Esophagus muscularis mucosa (tissue), 4 donors: ENCODE measurements around the gene RAVER2. TPM values are rescaled to one million over a fixed set of nuclear protein-coding genes. Genes with fewer than 3 reads are reported as not detected.

Experiments used
- DNase-seq: peaks from one replicate; pipeline ENCODE4 v3.0.0-alpha.2; 2017; ENCODE audit errors: extremely low spot score
- H3K27ac ChIP-seq, 4 donors: fragments of 200-600 bp; sonication (generic); replicated peaks in 1 of 4; 1 replicate in 3 of 4; 2 replicates in 1 of 4; pipeline ENCODE4 v1.5.1; 2016 to 2019; ENCODE audit warnings: mild to moderate bottlenecking in 1 of 4
- H3K27me3 ChIP-seq, 4 donors: fragments of 200-600 bp; sonication (generic); one replicate each; pipeline versions ENCODE4 v1.5.1 to v1.6.0; 2016 to 2019
- H3K36me3 ChIP-seq, 4 donors: fragments of 200-600 bp; sonication (generic); one replicate each; pipeline ENCODE4 v1.5.1; 2016 to 2019
- H3K4me1 ChIP-seq, 4 donors: fragments of 200-600 bp; sonication (generic); one replicate each; pipeline ENCODE4 v1.5.1; 2016 to 2019
- H3K4me3 ChIP-seq, 4 donors: fragments of 200-600 bp; sonication (generic); 1 replicate in 2 of 4; 2 replicates in 2 of 4; pipeline ENCODE4 v1.5.1; 2016 to 2019; ENCODE audit warnings: mild to moderate bottlenecking in 4 of 4, moderate library complexity in 1 of 4
- H3K9me3 ChIP-seq, 4 donors: fragments of 200-600 bp; sonication (generic); 1 replicate in 3 of 4; 2 replicates in 1 of 4; pipeline ENCODE4 v1.5.1; 2016 to 2019
- CTCF ChIP-seq, 3 experiments: fragments of 200-600 bp in 2 of 3; fragments of 450-650 bp in 1 of 3; sonication (generic) in 2 of 3; IDR thresholded peaks; one replicate each; pipeline ENCODE4 v1.5.1; 2017 to 2019; ENCODE audit warnings: antibody characterized with exemption in 3 of 3, mild to moderate bottlenecking in 2 of 3, moderate library complexity in 1 of 3
- EP300 ChIP-seq: sonication (generic); formaldehyde crosslinking; IDR thresholded peaks from one replicate; pipeline ENCODE4 v1.6.1; 2017; ENCODE audit warnings: antibody characterized with exemption
- POLR2A ChIP-seq: fragments of 450-650 bp; IDR thresholded peaks from one replicate; pipeline ENCODE4 v1.6.1; 2017; ENCODE audit warnings: antibody characterized with exemption, moderate library complexity, mild to moderate bottlenecking, low read depth
- POLR2AphosphoS5 ChIP-seq, 2 donors: sonication (generic); formaldehyde crosslinking; IDR thresholded peaks; one replicate each; pipeline ENCODE4 v1.6.1; 2017; ENCODE audit warnings: antibody characterized with exemption in 2 of 2
- WGBS: methylation state at CpG from one replicate; pipeline ENCODE4 v1.1.5; 2018; 5-methylcytosine and 5-hydroxymethylcytosine counted together
- intact Hi-C: fragments of 100-400 bp; cut with DNase I; formaldehyde crosslinking; loops from one replicate; pipeline ENCODE4 v1.15.1; 2023
- total RNA-seq, 4 donors: library from RNA; depleted of rRNA; stranded (reverse); fragments of >200 nt; gene quantifications; one replicate each; pipeline versions ENCODE4 v1.1.0 to v1.2.1, GENCODE V29; 2016

RAVER2 gene
- total RNA-seq, 4 donors from 2014 or later = 17.9 to 30.2 (median 22.4) TPM

DNA sequence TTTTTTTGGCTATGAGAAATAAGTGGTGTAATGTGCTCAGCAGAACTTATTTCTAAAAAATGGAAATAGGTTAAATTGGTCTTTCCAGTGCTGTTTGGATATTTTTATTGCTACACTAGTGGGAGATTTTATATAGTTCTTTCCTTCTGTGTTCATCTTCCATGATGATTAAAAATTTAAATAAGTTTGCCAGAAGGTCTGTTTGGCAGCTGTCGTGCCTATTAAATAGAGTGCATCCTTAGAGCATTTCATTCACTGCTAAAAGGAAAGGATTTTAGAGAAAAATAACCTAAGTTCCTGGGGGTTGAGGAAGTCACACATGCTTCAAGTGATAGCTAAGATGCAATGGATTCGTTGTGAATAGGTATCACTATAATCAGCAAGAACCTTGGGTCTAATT is 29.7 kb upstream of the RAVER2 start:
- Histone ChIP-seq H3K9me3 (no peaks in the 10 kb centered on the region), H3K27me3 (no peaks in the 10 kb centered on the region), H3K4me1 (no peaks in the 10 kb centered on the region), H3K36me3 (no peaks in the 10 kb centered on the region), H3K4me3 (no peak overlapping the region), H3K27ac (no peak overlapping the region)
- 73% methylated on average over 2 of the region's 2 CpGs for WGBS
- DNase-seq = no peak
- TF ChIP-seq POLR2A (no peak), EP300 (no peak), POLR2AphosphoS5 (IDR thresholded peaks at IDR 0.05) (no peak), CTCF (IDR thresholded peaks at IDR 0.05) (no peak)
- intact Hi-C loops = no loop called here

GRCh38 chr1:64721135-64721534 is 23.7 kb upstream of the RAVER2 start:
- no peak for DNase-seq

GRCh38 chr1:64721576-64722145 is 23.2 kb upstream of the RAVER2 start:
- TF ChIP-seq CTCF (IDR thresholded peaks at IDR 0.05) (no peak), POLR2A (no peak), EP300 (no peak), POLR2AphosphoS5 (IDR thresholded peaks at IDR 0.05) (no peak)

More at GRCh38 chr1:64721135-64721534, 23.7 kb upstream of the RAVER2 start:
- Histone ChIP-seq H3K27me3 (no peaks in the 10 kb centered on the region), H3K4me3 (no peak overlapping the region), H3K27ac (no peak overlapping the region), H3K36me3 (no peaks in the 10 kb centered on the region), H3K9me3 (no peaks in the 10 kb centered on the region), H3K4me1 (no peaks in the 10 kb centered on the region)
- 74% methylated on average over 2 of the region's 2 CpGs for WGBS
- no peak for TF ChIP-seq EP300
- intact Hi-C loops = no loop called here

DNA sequence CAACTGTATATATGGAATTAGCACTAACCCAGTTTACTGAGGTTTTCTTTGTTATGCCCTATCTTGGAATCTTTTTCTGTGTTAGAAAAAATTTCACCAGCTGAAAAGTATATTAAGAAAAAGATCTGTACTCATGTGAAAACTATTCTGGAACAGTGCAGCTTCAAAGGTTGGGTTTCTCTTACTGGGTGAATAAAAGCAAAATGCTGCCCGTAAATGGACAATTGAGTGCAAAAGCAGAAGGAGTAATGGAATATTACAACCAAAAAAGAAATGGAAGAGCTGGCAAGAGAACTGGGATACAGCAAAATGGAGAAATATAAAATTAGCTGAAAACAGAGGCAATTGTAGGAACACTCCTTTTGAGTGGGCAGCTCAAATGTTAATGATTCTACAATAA is 17.0 kb upstream of the RAVER2 start:
- DNase-seq = no peak
- TF ChIP-seq EP300 (no peak), POLR2AphosphoS5 (IDR thresholded peaks at IDR 0.05) (no peak), POLR2A (no peak), CTCF (IDR thresholded peaks at IDR 0.05) (no peak)
- no peaks in the 10 kb centered on the region for H3K36me3 ChIP-seq
- 76% methylated on average over 1 of the region's 1 CpG for WGBS
- no peaks in the 10 kb centered on the region for H3K9me3 ChIP-seq
- H3K4me1 ChIP-seq = no peaks in the 10 kb centered on the region
- intact Hi-C loops = no loop called here
- no peak overlapping the region for H3K4me3 ChIP-seq
- no peaks in the 10 kb centered on the region for H3K27me3 ChIP-seq
- no peak overlapping the region for H3K27ac ChIP-seq

More at GRCh38 chr1:64721576-64722145, 23.2 kb upstream of the RAVER2 start:
- Histone ChIP-seq H3K4me1 (no peaks in the 10 kb centered on the region), H3K4me3 (no peak overlapping the region), H3K36me3 (no peaks in the 10 kb centered on the region), H3K27ac (no peak overlapping the region), H3K27me3 (no peaks in the 10 kb centered on the region), H3K9me3 (no peaks in the 10 kb centered on the region)
- WGBS = 76% methylated on average over 2 of the region's 2 CpGs
- DNase-seq = no peak
- intact Hi-C loops = no loop called here

DNA sequence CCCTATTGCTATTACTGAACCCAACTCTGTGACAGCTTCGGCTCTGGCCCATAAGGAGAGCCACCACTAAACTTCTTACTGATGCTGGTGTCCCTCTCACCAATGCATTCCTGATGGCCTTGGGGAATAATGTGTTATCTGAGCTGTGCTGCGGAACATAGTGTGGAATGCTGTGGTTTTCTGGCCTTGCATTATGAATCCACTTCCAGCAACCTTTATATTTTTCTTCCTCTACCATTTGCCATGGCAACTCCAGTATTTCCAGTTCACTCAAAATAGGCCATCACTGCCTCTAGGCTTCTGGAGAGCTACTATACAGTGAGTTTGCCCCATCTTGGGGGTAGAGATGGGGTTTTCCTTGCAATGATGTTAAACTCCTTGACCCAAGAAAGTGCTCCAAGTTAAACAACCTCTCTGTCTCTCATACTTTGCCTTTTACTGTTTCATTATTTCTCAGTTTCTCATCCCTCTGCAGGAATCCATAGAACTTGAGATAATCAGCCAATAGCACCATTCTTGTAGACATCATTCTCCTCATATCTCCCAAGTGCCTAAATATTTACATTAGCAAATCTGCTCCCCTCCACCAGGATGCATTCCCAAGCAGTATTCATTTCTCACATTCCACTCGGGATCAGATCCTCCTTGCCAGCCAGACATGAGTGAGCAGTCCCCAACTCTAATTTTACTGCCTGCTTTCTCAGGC is 11.1 kb upstream of the RAVER2 start:
- H3K27ac ChIP-seq = no peak overlapping the region
- no peaks in the 10 kb centered on the region for H3K36me3 ChIP-seq
- no peak overlapping the region for H3K4me3 ChIP-seq
- H3K27me3 ChIP-seq = no peaks in the 10 kb centered on the region
- intact Hi-C loops = no loop called here
- H3K9me3 ChIP-seq = no peaks in the 10 kb centered on the region
- DNase-seq = no peak
- no peak for TF ChIP-seq POLR2AphosphoS5 (IDR thresholded peaks at IDR 0.05)
- TF ChIP-seq POLR2A = no peak
- TF ChIP-seq CTCF (IDR thresholded peaks at IDR 0.05) = no peak
- no peak for TF ChIP-seq EP300
- no peaks in the 10 kb centered on the region for H3K4me1 ChIP-seq
- 79% methylated on average over 3 of the region's 3 CpGs for WGBS
